Epithelial cell of proximal tubule (primary cell): Measurements from ENCODE around the gene NEK3. TPM values are rescaled to one million over a fixed set of nuclear protein-coding genes. Genes with fewer than 3 reads are reported as not detected.
"Not testable (repeated sequence)": the region's sequence is repeated elsewhere in the genome, so short reads cannot be mapped to it uniquely, and the experiment has no call there.

Experiments
- DNase-seq: peaks from one replicate; pipeline ENCODE4 v3.0.0-alpha.2; 2011; ENCODE audit warnings: low read depth
- H3K4me3 ChIP-seq: 2 replicates; pipeline ENCODE4 v1.5.1; 2011; ENCODE audit warnings: low read depth, mild to moderate bottlenecking, low read length
- CTCF ChIP-seq: conservative IDR thresholded peaks from 2 replicates; pipeline ENCODE4 v1.5.1; 2012; ENCODE audit warnings: low read depth, mild to moderate bottlenecking, low read length
- total RNA-seq: library from RNA; depleted of rRNA; stranded (reverse); fragments of >200 nt; gene quantifications from 2 replicates; pipeline ENCODE4 v1.2.3, GENCODE V29; 2015

Gene NEK3
- total RNA-seq, 1 donor from 2014 or later = 22.4 TPM

DNA sequence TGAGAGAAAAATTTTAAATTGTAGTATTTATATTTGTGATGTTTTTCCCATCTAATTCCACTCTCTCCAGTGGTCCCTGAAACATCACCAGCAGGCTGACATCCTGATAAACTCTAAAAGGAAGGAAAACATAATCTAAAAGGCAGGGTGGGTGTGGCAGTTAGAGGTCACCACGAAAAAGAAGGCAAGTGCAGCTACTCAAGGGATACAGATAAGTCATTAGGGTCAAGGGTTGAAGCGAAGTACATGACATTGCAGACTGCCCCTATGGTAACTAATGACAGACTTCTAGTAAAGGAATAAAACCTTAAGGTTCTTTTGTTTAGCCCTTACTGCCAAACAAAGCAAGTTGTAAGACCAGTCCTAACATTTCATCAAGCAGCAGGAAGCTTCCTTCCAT lies 6.0 kb upstream of the NEK3 start:
- no peak for TF ChIP-seq CTCF
- no peak for DNase-seq
- no peak overlapping the region for H3K4me3 ChIP-seq

DNA sequence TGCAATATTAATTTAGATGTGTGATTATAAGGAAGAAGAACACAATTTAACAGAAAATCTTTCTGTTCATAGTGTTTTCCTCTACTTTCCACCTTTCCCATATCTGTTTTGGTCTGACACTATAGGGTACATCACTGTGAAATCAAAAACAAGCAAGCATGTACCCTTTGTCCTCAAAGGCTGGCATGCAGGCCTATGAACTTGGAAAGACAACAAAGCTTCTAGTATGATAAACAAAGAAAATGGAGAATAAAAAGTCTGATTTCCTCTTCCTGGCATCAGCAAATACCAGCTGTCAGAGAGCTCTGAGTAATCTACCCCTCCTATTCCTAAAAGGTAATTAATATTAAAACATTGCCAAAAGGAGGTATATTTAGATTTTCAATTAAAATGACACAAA lies 5.6 kb upstream of the NEK3 start:
- H3K4me3 ChIP-seq = no peak overlapping the region
- no peak for DNase-seq
- no peak for TF ChIP-seq CTCF

DNA sequence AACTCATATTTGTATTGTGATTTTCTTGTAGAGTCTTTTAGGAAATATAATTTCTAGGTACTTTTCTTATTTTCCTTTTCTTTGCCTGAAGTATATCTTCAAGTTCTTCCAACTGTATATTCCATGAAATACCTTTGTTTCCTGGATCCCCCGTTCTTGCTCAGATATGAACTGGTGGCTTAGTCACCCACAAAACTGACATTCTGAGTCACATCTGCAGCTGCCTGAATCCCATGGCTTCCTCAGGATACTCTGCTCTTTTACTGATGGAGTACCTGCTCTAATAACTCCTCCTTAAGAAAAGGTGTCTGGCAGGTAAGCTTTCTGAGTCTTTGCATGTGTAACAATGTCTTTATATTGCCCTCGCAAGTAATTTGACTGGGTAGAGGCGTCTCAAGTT lies 4.5 kb upstream of the NEK3 start:
- not testable (repeated sequence) for DNase-seq, H3K4me3 ChIP-seq

GRCh38 chr13:52162279-52163101 lies 3.1 kb upstream of the NEK3 start:
- H3K4me3 ChIP-seq = no peak overlapping the region
- no peak for TF ChIP-seq CTCF
- no peak for DNase-seq

DNA sequence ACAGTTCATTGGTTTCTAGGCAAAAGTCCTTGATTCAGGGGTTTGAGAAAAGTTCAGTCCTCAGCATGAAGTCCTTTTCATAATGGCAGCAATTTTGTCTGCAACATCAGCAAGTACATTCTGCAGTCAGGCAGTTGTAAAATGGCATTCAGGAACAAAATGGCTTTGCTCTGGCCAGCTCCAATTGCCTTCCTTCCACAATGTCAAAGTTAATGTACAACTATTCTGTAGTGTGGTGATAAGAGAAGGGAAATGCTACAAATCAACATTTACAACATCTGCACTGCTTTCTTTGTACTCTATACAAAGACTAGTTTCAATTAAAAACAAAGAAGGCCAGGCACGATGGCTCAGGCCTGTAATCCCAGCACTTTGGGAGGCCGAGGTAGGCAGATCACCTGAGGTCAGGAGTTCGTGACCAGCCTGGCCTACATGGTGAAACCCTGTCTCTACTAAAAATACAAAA lies 1.8 kb upstream of the NEK3 start:
- no peak for DNase-seq

GRCh38 chr13:52160506-52160905 lies 1.1 kb upstream of the NEK3 start:
- H3K4me3 ChIP-seq = no peak overlapping the region
- DNase-seq = no peak
- no peak for TF ChIP-seq CTCF

More for the DNA sequence above, 1.8 kb upstream of the NEK3 start:
- H3K4me3 ChIP-seq = no peak overlapping the region
- TF ChIP-seq CTCF = no peak

DNA sequence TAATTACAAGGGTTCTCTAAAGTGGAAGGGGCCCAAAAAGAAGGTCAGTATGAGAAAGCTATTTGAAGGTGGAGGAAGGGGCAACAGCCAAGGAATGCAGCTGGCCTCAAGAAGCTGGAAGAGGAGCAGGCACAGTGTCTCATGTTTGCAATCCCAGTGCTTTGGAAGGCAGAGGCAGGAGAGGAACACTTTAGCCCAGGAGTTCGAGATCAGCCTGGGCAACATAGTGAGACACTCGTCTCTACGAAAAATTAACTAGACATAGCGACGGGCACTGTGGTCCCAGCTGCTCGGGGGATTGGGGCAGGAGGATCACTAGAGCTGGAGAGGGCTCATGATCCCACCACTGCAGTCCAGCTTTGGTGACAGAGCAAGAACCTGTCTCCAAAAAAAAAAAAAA lies 656 bp upstream of the NEK3 start:
- no peak for TF ChIP-seq CTCF
- H3K4me3 ChIP-seq = peak overlapping the region; percentile 81
- no peak for DNase-seq
